NCI-H345 treated with DMSO at 0.1 percent for 48 hours (cell line): ENCODE results near the gene RFXANK.
"Not testable (repeated sequence)": the region's sequence is repeated elsewhere in the genome, so short reads cannot be mapped to it uniquely, and the experiment has no call there.

ENCODE experiments used
- DNase-seq: peaks from one replicate; lab custom pipeline; 2025; ENCODE audit not compliant: unreplicated experiment; lab: John Stamatoyannopoulos, UW

The RFXANK gene

GRCh38 chr19:19205416-19206410 lies 13.7 kb downstream of the RFXANK start:
- DNase-seq = no peak

- no peak for DNase-seq
These were observed 14.9 kb downstream of the RFXANK start for GRCh38 chr19:19206938-19207337.

GRCh38 chr19:19207637-19208572 lies 15.8 kb downstream of the RFXANK start:
- DNase-seq = no peak

- peak; percentile 3 for DNase-seq
These were observed 17.3 kb downstream of the RFXANK start for GRCh38 chr19:19209372-19209771.

GRCh38 chr19:19211499-19212420 lies 19.7 kb downstream of the RFXANK start, which contains the start of gene NCAN:
Gene NCAN, plus strand, starts transcription at chr19:19211958. Its CDS starts 4,996 bp downstream, at chr19:19216954.
- DNase-seq = no peak

- no peak for DNase-seq
These were observed 20.9 kb downstream of the RFXANK start for GRCh38 chr19:19212916-19213315.

- DNase-seq = no peak
These were observed 21.5 kb downstream of the RFXANK start for GRCh38 chr19:19213426-19214158.

GRCh38 chr19:19214159-19214490 lies 22.1 kb downstream of the RFXANK start:
- DNase-seq = no peak

- no peak for DNase-seq
These were observed 22.8 kb downstream of the RFXANK start for GRCh38 chr19:19214892-19215291.

GRCh38 chr19:19215792-19216191 lies 23.7 kb downstream of the RFXANK start:
- no peak for DNase-seq

- DNase-seq = peak; percentile 3
These were observed 25.0 kb downstream of the RFXANK start for GRCh38 chr19:19217099-19217498.

GRCh38 chr19:19218911-19219310 lies 26.9 kb downstream of the RFXANK start:
- no peak for DNase-seq

- not testable (repeated sequence) for DNase-seq
These were observed 28.9 kb downstream of the RFXANK start for GRCh38 chr19:19221000-19221399.

- DNase-seq = no peak
These were observed 31.0 kb downstream of the RFXANK start for GRCh38 chr19:19223060-19223459.

GRCh38 chr19:19223636-19224035 lies 31.6 kb downstream of the RFXANK start:
- no peak for DNase-seq

GRCh38 chr19:19224150-19224851 lies 32.2 kb downstream of the RFXANK start:
- no peak for DNase-seq

- peak; percentile 14 for DNase-seq
These were observed 32.9 kb downstream of the RFXANK start for GRCh38 chr19:19224852-19225494.

- no peak for DNase-seq
These were observed 34.1 kb downstream of the RFXANK start for GRCh38 chr19:19226204-19226603.

- no peak for DNase-seq
These were observed 34.6 kb downstream of the RFXANK start for GRCh38 chr19:19226663-19227062.
